GM19351 (cell line): Measurements from ENCODE around the gene PDE9A.

Source experiments
- ATAC-seq: cut with Tn5 transposase; IDR thresholded peaks from one replicate; pipeline ENCODE4 v1.9.1; 2021; ENCODE audit warnings: mild to moderate bottlenecking, moderate library complexity; ENCODE audit not compliant: unreplicated experiment

Gene PDE9A

DNA sequence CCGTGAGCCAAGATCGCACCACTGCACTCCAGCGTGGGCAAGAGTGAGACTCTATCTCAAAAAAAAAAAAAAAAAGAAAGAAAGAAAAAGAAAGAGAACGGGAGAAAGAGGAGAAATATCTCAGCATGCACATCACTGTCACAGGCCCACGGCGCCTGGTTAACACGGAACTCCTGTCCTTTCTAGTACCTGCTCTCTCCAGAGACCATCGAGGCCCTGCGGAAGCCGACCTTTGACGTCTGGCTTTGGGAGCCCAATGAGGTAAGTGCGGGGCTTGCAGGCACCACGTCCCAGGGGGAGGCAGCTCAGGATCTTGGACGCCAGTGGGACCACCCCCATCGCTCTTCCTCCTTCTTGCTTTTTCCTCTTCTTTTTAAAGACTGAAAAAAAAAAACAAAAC lies 100.4 kb downstream of the PDE9A start:
- no peak for ATAC-seq

DNA sequence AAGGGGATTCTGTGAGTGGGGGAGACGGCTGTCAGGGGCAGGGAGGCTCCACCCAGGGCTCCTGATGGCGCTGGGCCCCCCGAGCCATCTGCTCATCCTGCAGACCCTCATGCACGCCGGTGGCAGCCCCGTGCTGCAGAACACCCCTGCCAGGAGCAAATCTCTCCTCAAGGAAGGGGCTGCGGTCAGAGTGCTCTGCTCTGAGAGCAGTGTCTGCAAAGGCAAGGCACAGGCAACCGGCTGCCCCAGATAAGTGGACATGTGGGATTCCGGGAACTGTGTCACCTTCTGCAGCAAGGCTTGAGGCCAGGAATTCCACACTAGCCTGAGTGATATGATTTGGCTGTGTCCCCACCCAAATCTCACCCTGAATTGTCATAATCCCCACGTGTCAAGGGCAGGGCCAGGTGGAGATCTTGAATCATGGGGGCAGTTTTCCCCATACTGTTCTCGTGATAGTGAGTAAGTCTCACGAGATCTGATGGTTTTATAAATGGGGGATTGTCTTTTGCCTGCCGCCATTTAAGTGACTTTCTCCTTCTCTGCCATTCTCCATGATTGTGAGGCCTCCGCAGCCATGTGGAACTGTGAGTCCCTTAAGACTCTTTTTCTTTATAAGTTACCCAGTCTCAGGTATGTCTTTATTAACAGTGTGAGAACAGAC lies 101.0 kb downstream of the PDE9A start:
- ATAC-seq: no peak

DNA sequence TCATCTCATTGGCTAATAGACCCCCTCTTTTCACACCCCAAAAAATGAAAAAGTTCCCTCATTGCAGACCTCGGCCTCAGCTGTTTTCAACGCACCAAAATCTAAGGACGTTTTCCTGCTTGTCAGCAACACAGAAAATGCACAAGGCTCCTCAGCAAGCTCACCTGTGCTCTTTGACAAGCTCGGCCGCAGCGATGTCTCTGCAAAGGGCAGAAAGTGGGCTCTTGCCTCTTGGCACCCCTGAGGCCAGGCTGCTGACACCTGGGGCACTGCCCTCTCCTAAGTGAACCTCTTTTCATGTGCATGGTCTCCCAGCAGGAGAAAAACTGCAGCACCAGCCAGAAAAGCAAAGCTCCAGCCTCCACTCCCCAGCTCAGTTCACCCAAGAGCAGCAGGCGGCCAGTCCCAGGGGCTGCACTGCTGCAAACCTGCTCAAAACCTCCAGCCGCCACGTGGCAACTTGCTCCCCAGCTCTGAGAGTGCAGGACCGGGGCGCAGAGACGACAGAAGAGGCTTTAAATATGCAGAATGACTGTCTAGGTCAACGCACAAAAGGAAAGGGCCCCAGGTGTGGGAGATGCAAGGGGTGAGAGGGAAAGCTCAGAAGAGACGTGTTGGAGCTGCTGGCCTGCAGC lies 101.7 kb downstream of the PDE9A start:
- no peak for ATAC-seq

DNA sequence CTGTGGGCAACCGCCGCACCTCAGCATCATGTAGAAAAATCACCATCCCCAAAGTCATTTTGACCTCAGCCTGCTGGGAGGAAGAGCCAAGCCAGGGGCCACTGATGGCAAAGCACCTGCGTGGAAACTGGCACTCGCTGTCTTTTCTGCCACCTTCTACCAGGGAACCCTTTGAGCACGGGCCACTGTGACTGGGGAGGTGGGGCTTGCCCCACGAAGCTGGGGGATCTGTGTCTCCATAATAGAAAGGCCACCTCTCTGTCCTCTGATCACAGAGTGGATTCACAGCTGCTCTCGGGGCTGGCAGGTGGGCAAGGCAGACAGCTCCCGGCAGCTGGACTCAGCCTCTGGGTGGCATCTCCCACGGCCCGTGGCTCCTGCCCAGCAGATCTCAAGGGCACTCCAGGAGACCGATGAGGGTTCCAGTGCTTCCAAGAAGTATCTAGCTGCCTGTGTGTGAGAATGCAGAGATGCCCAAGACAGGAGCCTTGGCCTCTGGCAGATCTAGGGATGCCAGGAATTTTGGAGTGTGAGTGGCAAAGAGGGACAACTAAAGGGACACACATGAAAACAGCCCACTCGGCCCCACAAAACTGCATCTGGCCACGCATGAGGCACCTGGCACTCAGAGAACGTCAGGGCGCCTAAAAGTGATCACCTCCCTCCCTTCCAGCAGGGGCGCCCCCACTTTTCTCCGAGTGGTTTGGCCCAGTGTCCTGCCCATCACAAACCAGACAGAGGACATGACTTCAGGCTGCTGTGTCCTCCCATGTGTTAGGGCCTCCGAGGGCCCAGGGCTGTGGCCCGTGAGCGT lies 102.6 kb downstream of the PDE9A start:
- ATAC-seq: no peak

DNA sequence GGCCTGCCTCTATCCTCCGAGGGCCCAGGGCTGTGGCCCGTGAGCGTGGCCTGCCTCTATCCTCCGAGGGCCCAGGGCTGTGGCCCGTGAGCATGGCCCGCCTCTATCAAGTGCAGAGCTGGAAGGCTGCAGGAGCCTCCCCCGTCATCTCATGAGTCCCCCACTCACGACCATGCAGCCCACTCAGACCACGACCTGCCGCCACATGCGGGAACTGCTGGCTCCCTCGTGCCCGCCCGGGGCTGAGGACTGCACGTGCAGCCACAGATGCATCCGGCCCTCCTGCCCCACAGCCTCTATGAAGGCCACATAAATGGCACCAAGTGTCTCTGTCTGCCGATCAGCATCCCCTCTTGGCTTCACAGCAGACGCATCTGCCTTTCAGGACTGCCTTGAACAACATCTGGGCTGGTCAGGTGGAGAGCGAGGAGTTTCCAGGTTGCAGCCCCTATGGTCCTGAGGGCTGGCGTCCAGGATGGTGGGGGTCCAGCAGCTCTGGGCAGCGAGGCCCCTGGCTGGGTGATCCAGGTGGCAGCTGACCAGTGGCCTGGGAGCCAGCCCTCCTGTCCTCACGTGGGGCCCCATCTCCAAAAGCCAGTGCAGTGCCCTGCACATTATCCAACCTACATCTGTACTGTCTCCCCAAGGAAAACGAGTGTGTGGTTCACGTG lies 103.3 kb downstream of the PDE9A start:
- ATAC-seq: no peak

DNA sequence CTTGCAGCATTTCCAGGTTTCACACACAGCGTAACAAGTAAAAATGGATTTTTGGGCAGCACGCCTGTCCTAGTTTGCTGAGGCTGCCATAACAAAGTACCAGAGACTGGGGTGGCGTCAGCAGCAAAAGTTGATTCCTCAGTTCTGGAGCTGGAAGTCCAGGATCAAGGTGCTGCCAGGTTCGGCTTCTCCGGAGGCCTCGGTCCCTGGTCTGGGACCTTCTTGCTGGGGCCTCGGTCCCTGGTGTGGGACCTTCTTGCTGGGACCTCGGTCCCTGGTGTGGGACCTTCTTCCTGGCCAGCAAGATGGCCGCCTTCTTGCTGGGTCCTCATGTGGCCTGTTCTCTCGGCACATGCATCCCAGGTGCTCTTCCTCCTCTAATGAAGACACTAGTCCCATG lies 104.0 kb downstream of the PDE9A start:
- no peak for ATAC-seq

DNA sequence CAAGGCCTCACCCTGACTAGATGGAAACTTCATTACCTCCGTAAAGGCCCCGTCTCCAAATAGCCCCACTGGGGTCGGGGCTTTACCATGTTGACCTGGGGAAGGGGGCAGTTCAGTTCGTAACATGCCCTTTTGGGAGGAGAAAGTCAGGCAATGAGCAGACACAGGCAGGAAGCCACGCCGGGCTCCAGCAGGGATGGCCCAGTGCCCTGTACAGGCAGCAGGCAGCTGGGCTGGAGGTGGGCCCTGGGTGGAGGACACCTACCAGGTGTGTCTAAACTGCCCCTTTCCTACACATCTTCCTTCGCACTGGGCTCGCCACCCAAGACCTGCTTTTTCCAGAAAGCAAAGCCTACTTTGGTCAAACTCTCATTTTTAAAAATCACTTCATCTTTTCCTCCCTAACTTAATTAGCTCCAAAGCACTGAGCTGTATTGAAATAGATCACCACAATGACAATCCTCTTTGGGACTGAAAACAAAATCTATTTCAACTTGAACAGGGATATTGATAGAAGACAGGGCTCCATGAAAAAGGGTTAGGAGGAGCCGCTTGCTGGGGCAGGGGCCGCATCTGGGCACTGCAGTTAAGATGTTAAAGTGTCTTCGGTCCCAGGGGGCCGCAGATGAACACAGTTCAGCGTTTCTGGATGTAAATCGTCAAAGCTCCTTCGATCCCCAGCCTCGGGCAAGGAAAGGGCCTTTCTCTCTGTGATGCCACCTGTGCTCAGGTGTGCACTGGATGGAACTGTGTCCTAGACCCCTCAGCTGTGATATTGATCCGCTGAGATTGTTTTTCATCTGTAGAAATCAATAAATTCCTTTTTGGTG lies 104.6 kb downstream of the PDE9A start:
- no peak for ATAC-seq

DNA sequence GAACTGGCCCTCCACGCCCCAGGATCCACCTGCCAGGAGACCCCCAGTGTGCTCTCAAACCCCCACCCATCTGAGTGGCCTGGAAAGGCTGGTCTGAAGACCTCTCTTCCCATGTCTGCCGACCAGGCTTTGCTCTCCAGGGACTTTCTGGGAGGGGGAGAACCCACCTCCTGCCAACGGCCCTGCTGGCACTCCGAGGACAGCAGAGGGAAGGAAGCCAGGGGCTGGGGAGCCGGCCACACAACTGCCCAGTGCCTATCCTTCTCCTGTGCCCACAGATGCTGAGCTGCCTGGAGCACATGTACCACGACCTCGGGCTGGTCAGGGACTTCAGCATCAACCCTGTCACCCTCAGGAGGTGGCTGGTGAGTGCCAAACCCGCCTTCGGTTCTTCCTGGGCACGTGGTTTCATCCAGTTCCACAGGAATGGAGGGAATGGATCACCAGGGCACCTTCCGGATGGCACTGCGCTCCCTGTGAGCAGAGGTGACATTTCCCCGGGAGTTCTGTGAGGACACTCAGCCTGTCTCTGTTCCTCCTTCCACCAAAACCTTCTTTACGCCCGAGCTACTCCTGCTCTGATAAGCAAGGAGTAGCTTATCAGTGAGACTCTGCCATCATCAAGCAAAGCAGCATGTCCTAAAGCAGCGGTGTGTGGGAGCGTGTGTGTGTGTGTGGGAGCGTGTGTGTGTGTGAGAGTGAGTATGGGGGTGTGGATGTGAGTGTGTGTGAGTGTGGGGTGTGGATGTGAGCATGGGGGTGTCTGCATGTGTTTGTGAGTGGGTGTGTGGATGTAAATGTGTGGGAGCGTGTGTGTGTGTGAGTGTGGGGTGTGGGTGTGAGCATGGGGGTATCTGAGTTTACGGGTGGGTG lies 105.5 kb downstream of the PDE9A start:
- no peak for ATAC-seq

DNA sequence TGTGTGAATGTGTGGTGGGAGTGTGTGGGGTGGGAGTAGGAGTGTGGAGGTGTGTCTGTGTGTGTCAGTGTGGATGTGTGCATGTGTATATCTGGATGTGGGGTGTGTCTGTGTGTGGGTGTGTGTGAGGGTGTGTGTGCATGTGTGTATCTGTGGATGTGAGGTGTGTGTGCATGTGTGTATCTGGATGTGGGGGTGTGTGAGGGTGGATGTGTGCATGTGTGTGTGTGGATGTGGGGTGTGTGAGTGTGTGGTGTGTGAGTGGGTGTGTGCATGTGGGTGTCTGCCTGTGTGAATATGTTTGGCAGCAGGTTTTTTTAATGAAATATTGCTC lies 106.1 kb downstream of the PDE9A start:
- ATAC-seq: no peak

DNA sequence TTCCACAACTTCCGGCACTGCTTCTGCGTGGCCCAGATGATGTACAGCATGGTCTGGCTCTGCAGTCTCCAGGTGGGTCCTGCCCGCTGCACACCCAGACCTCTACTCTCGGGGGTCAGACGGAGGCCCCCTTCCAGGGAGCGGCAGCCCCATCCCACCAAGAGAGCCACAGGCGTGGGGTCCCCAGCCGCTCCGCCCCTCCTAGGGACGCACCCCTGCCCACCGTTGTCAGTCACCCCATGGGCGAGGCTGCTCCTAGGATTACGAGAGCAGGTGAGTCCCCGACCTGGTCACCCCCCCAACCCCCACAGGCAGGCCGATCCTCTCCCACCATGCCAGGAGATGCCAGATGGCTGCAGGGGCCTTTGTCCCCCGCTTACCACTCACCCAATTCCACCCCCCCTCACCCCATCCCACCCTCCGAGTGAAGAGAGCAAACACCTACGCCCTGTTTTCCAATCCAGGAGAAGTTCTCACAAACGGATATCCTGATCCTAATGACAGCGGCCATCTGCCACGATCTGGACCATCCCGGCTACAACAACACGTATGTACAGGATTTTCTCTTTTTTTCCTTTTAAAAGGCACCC lies 107.0 kb downstream of the PDE9A start:
- no peak for ATAC-seq

DNA sequence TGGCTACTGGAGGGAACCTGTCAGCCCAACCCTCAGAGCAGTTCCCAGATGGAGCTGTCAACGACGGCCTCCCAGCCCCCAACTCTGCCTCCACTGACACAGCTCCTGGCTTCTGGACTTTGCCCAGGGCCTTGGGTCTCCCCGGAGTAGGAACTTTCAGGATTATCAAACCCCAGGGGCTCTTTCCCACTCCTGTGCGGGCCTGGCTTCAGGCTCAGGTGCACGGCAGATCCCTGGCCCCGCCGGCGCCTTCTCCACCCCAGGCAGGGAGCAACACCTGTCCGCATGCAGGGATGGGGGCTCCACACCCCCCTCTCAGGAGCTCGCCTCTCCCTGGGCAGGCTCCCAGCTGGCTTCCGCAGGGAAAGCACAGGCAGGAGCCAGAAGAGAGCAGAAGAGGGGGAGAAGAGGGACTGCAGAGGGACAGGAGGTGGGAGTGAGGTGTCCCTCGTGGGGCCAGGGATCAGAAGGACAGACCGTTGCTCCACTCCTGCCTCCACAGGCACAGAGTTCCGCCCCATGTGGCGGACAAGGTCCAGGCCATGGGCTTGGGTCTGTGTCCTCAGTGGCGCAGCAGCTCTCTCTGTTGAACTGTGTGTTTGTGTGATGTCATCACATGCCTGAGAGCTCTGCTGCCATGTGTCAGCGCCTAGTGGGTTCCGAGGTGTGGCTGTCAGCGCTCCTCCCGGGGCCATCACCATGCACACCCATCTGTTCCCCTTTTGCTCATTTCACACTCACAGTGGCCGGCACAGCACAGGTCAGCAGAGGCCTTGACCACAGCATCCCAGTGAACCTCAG lies 107.7 kb downstream of the PDE9A start:
- no peak for ATAC-seq

DNA sequence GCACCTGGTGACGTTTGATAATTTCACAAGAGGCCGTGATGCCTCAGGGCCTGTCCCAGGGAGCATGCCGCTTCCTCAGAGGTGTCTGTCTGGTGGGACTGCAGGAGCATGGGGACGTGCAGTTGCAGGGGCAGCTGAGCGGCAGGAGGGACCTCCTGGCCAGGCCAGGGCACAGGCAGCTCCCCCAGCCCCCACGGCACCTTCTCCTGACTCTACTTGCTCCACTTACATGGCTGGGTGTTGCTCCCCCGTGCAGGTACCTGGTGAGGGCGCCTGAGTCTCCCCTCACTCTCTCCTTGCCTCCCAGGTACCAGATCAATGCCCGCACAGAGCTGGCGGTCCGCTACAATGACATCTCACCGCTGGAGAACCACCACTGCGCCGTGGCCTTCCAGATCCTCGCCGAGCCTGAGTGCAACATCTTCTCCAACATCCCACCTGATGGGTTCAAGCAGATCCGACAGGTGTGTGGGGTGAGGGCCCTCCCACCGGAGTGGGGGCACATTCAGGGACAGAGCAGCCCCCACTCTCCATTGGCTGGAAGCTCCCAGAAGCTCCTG lies 108.4 kb downstream of the PDE9A start:
- no peak for ATAC-seq

DNA sequence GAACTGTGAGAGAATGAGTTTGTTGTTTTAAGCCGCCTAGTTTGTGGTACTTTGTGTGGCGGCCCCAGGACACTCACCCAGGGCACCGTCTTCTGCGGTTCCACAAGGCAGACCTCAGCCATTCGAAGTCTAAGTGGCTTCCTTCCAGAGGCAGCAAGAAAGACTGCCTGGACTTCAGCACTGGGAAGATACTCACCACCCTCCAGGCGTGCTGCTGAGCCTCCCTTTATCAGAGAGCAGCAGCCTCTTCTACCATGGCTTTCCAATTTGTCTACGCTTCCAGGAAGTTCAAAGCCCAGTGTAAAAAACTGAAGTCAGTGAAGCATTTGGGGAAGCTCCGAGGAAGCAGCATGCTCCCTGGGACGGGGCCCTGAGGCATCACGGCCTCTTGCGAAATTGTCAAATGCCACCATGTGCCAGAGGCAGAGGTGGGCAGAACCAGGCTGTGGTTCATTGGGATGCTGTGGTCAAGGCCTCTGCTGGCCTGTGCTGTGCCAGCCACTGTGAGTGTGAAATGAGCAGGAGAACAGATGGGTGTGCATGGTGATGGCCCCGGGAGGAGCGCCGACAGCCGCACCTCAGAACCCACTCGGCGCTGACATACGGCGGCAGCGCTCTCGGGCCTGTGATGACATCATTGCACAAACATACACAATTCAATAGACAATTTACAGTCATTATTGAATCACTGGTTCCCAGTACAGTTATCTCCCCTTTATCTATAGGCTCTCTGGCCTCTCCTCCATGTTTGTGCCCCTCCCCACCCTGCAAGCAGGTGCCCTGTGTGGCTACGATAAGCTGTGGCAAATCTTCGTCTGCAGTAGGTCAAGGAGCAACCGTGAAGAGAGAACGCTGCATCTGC lies 110.4 kb downstream of the PDE9A start:
- no peak for ATAC-seq

DNA sequence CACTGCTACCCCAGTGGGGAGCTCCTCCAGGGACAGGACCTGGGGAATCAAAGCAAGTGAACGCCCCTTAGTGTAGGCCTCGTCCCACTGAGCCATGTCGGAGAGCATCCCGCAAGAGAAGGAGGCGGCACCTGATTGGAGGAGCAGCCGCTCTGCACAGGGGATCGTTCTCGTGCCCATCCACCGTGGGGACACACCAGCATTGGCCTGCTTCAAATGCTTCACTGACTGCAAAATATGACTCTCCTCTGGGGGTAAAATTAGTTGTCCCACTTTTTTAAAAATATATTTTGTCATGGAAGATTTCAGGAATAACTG lies 111.0 kb downstream of the PDE9A start:
- ATAC-seq: no peak

DNA sequence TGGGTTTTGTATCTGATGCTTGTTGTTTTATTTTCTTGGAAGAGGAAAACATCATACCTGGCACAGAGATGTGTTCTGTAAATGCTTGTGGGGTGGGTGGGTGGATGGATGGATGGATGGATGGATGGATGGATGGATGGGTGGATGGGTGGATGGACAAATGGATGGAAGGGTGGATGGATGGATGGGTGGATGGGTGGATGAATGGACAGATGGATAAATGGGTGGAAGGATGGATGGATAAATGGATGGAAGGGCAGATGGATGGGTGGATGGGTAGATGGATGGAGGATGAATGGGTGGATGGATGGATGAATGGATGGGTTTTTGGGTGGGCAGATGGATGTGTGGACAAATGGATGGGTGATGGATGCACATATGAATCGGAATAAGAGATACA lies 111.5 kb downstream of the PDE9A start:
- ATAC-seq: no peak

DNA sequence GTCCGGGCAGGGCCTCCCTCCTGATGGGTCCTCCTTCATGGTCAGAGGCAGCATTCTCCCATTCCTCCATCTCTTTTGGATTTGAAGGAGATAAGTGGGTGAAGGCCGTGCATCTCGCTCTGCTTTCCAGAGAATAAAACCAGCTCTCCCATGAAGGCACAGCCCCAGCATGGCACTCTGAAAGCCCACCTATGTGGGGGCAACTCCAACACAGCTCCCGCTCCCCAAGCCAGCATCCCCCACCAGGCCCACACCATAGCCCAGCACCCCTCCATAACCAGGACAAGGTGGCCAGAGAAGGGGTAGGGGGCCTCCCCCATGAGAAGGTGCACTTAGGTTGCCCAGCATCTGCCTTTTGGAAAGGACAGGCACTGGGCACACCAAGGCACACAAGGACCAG lies 112.2 kb downstream of the PDE9A start:
- ATAC-seq: no peak

DNA sequence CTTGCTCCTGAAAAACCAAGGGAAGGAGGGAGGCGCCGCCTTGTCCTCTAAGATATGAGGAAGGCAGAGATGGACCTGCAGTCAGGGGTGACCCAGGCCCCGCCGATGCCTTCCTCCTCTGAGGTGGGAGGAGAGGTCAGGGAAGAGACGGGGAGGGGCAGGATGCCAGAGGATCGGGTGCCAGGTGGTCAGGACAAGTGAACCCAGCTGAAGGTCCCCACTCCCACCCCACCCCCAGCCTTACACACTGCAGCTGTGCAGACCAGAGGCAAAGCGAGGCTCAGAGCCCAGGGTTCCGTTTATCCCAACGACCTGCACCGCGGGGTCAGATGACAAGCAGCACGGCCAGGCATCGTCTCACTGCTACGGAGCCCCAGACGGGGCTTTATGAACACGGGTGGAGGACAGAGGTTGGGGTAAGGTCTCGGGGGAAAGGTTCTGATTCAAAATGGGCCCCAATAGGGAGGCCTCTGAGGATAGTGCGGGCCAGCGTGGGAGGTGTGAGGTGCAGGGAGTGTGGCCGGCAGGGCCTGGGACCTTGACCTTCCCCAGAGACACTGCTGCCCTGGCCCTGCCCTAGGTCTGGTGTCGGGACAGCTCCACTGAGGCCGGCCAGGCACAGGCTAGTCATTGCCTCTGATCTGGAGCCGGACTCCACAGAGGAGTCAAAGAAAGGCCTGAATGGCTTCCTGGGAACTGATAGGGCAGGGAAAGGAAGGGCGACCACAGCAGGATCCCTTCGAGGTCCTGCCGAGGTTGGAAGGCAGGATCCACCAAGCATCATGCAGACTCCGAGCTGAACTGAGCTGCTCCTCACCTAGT lies 113.5 kb downstream of the PDE9A start:
- no peak for ATAC-seq
